Stimulated activated CD8-positive, alpha-beta memory T cell treated with anti-CD3 and anti-CD28 coated beads, Interleukin-7, amount 100 ng/mL, for 24 hours (primary cell): ENCODE data around the gene HS1BP3.

Source experiments
- DNase-seq: peaks from one replicate; pipeline ENCODE4 v3.0.0-alpha.2; 2020; ENCODE audit warnings: low read depth

The HS1BP3 gene

DNA sequence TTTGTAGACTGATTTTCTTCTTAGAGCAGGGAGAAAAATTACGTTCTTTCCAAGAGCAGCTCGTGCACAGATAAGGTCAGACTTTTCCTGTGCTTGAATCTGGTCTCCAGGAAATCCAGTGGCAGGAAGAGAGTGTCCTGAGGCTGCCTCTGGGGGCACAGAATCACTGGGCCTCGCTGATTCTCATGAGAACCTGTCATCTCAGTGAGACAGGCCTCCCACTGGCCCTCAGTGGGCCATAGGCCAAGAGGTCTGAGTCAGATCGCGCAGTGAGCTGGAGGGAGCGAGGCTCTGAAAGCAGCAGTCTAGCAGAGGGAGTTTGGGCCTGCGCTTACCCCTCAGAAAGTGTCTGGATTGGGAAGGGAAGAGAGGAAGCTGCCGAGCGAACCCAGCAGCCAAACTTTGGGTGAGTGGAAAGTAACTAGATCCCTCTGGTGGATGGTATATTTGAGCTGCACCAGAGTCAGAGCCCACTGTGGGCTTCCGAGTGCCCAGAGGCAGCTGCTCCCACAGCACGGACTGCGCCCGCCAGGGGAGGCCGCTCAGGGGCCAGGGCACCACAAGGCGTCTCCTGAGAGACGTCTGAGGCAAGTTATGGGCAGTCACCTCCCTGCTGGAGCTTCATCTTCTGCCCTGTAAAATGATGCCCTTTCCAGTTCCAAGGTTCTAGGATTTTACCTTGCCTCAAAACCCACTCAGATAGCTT is 24.2 kb upstream of the HS1BP3 start:
- no peak for DNase-seq

GRCh38 chr2:20674309-20674965 is 23.5 kb upstream of the HS1BP3 start:
- DNase-seq, result no peak

- no peak for DNase-seq
Observed at GRCh38 chr2:20673686-20674308, 22.9 kb upstream of the HS1BP3 start.

DNA sequence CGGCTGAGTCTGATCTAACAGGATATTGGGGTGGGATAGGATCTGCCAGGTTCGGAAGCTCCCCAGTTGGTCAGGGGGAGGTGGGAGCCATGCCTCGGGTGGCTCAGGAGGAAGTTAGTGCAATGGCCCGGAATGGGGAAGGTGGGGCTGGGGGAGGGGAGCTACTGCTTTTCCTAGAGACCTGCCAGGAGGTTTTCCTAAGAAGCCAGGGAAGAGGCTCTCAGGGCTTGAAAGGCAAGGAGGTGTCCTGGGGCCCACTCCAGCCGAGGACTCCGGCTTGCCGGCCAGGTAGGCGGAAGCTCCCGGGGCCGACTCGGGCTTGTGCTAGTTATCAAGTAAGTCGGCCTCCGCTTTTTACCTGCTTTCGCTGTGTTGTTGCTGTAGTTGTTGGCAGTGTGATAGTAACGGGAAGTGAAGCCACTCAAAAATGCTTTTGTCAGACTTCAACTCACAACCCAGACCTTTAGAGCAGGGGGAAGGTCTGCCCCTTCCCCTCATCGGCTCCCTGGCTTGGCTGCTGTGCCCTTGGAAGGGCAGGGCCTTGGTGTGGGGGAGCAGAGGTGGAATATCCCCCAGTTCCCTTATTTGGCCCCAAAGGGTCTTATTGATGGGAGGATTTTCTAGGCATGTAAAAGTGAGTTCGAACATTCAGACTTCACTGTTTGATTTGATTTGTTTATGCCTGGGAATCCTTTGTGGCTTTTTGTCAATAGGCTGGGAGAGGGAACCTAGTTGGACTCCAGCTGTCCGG is 21.5 kb upstream of the HS1BP3 start:
- DNase-seq, result no peak

DNA sequence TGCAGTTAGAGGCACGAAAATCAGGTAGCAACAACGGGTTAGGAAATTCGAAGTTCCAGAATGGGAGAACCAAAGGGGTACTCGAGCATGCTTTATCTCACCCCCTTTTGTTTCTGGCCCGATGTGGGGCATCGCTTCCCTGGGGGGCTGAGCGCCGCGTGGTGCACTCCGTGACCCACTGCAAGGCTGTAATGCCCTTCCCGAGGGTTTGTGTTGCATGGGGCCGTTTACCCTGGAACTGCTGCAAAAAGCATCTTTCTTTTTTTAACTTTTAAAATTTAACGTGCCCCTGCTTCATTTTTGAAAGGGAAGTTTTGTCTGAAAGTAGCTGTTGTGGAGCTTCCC is 20.8 kb upstream of the HS1BP3 start:
- DNase-seq, result no peak

GRCh38 chr2:20671036-20671735 is 20.3 kb upstream of the HS1BP3 start:
- no peak for DNase-seq

GRCh38 chr2:20670315-20671035 is 19.6 kb upstream of the HS1BP3 start:
- DNase-seq, result no peak

DNA sequence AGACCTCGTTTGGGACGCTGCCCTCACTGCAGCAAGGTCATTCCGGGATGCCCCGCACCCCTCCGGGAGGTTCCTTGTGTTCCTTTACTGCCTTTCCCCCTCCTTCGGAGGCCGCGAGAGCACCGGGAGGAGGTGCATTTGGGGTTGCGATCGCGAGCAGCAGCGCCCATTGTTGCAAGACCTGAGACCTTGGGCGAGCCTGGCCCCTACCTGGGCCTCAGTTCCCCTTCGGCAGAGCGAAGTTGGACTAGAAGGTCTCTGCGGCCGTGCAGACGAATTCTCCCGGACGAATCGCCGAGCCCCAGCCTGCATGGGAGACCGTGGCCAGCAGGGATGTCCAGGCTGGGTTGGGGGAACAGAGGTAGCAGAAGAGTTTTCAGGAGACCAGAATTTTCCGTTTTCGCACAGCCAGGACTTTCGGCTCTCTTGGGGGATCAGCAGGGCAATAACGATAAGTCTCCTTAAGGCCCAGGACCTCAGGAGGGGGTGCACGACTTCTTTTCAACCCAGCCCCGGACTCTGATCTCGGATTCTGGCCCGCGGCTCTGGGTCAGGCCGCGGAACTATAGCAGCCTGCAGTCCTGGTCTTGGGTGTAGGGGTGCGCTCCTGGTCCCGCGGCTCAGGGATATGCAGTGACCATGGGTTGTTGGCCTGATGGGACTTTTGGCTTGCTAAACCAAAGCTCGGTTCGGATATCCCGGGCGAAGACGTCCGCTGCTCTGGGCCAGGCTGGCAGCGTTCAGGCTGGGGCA is 18.8 kb upstream of the HS1BP3 start:
- no peak for DNase-seq

- DNase-seq, result no peak
Observed at GRCh38 chr2:20668871-20669475, 18.1 kb upstream of the HS1BP3 start.

DNA sequence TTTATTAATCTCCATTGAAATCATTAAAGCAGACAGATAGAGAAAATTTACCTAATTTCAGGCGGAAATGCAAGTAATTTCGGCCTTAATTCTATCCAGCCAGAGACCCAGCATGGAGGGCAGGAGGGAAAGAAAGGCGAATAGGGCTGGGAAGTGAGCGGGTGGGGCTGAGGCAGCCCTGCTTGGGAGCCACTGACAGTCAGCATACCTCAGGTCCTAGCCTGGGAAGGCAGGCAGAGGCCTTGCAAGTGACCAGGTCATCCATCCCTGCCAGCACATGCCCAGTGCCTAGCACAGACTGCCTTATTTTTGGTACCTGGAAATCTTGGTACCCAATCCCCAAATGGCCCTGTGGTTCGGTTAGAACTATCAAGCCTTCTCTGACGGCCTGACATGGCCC is 17.6 kb upstream of the HS1BP3 start:
- no peak for DNase-seq

GRCh38 chr2:20667531-20668401 is 16.9 kb upstream of the HS1BP3 start:
- no peak for DNase-seq

DNA sequence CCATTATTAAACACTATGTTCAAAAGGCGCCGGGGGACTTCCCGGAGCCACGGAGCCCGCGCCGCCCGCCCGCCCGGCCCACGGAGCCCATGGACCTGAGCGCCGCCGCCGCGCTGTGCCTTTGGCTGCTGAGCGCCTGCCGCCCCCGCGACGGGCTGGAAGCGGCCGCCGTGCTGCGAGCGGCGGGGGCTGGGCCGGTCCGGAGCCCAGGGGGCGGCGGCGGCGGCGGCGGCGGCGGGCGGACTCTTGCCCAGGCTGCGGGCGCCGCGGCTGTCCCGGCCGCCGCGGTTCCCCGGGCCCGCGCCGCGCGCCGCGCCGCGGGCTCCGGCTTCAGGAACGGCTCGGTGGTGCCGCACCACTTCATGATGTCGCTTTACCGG is 16.2 kb upstream of the HS1BP3 start:
- no peak for DNase-seq

DNA sequence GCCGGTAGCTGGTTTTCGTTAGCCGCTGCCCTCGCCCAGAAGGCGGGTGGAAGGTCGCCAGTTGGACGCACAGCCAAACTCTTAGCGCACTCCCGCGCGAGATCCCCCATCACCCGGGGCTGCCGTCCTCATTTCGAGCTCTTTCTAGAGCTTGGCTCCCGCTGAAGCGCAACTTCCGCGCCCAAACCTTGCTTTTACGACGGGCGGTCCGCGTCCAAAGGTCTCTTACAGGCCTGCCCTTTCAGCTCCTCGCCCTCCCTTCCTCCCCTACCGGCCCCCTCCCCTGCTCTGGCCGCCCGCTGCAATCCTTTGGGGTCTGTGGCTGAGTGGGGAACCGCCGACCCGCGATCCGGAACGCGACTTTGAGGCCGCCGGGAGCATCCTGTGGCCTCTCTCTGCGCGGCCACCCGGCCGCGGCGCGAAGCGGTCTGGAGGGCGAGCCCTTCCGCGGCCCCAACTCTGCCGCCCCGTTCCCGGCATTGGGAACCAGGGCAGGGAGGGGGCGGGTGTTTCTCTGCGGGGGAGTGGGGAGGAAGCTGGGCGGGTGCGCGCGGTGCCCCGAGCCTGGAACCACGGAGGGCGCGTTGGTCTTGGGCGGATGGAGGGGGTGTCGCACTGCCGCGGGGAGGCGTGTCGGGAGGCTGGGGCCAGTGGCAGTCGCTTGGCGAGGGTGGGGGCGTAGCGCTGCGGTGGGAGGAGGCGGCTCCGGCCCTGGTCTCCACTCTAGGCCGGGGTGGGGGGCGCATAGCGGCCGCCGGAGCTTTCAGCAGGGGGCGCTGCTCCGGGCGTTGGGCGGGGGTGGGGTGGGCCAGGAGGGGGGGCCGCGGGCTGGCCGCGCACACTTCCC is 15.6 kb upstream of the HS1BP3 start, which contains the start of gene GDF7:
TSS of gene GDF7 (plus strand) at position 841 of the 847 bp plus-strand sequence. CDS start 96 bp downstream, outside the sequence.
- no peak for DNase-seq

GRCh38 chr2:20666005-20666303 is 15.1 kb upstream of the HS1BP3 start:
- no peak for DNase-seq

DNA sequence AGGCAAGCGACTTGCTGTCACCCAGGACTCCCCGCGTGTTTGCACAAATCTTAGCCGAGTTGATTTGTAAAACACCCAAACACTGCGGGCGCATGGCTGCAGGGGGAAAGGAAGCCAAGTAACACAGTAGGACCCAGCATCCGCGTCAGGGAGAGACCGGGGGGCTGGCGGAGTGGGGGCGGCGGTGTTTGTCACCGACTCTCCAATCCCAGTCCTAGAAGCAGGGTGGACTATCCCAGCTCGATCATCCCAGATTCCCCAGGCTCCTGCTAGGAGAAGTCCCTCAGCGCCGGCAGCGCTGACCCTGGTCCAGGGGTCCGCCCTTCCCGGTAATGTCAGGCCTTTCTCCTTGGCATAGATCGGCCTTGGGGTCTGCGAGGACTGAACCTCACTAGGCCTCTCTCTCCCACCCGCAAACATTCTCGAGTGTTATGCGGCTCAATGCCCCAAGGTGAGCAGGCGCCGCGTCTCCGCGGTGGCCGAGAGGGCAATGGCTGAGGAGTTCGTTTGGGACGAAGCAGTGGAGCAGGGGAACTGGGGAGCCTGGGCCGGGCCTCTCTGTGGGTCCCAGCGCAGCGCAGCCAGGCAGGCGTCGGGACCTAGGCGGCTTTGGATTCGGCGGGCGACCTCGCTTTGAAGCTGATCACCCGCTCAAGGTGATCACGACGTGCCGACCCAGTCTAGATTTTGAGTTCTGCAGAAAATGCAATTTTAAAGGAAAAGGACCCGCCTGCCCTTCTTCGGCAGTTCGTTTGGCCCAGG is 14.5 kb upstream of the HS1BP3 start:
- DNase-seq, result no peak

DNA sequence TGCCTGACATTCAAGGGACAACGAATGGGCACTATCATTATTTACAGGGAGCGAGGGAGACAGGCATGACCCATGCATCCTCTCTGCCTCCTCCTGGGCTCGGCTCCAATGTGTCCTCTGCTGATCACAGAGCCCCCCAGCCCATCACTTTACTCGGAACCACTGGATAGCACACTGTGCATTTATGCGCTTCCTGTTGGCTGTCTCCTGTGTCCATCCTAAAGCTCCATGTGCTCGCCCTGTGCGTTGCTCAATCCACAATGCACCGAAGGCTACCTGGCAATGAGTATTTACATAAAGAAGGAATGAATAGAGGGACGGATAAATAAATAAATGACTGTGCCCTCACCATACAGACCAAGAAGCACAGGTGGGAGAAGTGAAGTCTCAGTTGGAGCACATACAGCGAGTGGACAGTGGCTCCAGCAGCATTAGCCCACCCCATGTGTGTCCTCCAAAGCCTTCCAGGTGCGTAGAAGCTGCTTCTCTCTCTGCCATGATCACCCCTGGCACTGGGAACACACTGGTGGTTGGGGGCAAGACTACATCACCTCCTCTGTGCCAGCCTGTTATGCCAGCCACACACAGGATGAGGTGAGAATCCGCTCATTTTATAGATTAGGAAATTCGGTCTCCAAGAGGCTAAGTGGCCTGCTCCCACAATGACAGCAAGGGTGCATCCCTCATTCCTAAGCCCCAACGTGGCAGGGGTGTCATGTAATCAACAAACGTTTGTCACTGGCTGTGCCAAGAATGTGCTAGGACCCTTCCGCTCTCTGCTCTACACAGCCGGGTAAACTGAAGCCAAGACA is 13.7 kb upstream of the HS1BP3 start:
- DNase-seq, result no peak

DNA sequence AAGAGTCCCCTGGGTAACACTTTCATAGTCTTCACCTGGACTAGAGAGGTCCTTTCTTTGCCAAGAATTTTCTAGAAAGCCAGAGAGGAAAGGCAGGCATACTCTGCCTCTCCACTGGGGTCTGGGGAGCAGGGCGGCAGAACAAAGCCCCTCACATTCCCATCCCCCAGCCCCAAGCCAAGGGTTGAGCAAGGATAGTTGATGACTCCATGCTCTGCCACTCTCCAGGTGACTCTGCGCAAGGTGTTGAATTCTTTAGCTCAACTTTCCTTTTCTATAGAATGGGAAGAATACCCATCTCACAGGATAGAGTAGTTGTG is 13.1 kb upstream of the HS1BP3 start:
- no peak for DNase-seq
